Cardiac fibroblast (primary cell): ENCODE results near the gene RBM27.
A peak's percentile ranks its signal among the peaks of the same experiment; 100 is the strongest.

Source experiments
- DNase-seq, 2 donors: peaks; one replicate each; pipeline versions ENCODE4 v3.0.0 to v3.0.0-alpha.2; 2010; ENCODE audit warnings: low read depth in 2 of 2
- H3K4me3 ChIP-seq, 2 donors: replicated peaks in 1 of 2; 1 replicate in 1 of 2; 2 replicates in 1 of 2; pipeline ENCODE4 v1.5.1; 2011; ENCODE audit warnings: low read depth in 2 of 2, low read length in 2 of 2, mild to moderate bottlenecking in 2 of 2, moderate library complexity in 1 of 2
- TF ChIP-seq, protein P1 (sequence below): IDR thresholded peaks from one replicate; pipeline ENCODE4 v1.5.1; 2011; ENCODE audit warnings: low read depth, mild to moderate bottlenecking, low read length, inconsistent platforms

RBM27 gene

DNA sequence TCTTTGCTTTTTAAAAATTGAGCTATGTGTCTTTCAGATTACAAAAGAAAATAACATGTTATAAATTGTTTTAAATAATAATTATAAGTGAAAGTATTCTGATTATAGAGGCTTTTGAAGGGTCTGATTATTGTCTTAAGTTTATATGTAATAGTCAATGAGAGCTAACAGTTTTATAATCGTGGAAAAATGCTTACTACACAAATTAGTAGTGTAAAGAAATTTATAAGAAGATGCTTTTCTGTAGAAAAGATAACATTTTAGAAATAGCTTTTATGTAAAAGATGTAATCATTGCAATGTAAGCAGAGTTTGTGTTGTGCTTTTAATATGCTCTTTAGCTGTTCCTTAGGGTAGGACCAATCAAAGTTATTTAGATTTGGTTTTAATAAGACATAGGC is 18.6 kb downstream of the RBM27 start:
- TF ChIP-seq, protein P1, sequence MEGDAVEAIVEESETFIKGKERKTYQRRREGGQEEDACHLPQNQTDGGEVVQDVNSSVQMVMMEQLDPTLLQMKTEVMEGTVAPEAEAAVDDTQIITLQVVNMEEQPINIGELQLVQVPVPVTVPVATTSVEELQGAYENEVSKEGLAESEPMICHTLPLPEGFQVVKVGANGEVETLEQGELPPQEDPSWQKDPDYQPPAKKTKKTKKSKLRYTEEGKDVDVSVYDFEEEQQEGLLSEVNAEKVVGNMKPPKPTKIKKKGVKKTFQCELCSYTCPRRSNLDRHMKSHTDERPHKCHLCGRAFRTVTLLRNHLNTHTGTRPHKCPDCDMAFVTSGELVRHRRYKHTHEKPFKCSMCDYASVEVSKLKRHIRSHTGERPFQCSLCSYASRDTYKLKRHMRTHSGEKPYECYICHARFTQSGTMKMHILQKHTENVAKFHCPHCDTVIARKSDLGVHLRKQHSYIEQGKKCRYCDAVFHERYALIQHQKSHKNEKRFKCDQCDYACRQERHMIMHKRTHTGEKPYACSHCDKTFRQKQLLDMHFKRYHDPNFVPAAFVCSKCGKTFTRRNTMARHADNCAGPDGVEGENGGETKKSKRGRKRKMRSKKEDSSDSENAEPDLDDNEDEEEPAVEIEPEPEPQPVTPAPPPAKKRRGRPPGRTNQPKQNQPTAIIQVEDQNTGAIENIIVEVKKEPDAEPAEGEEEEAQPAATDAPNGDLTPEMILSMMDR, result no peak
- no peak overlapping the region for H3K4me3 ChIP-seq
- no peak for DNase-seq

DNA sequence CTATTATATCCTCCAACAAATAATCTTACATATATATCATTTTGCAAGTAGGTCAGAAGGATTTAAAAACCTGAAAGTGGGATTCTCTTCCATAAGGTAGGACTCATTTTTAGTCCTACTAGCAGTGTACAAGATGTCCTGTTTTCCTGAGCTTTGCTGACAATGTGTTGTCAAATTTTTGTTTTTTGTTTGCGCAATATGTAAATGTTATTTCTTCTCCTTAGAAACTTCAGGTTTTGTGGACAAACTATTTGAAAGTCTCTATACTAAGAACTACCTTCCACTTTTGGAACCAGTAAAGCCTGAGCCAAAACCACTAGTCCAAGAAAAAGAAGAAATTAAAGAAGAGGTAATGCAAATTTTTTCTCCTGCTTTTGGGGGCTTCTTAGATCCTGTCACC is 19.8 kb downstream of the RBM27 start:
- TF ChIP-seq, protein P1, result no peak
- no peak for DNase-seq
- no peak overlapping the region for H3K4me3 ChIP-seq

DNA sequence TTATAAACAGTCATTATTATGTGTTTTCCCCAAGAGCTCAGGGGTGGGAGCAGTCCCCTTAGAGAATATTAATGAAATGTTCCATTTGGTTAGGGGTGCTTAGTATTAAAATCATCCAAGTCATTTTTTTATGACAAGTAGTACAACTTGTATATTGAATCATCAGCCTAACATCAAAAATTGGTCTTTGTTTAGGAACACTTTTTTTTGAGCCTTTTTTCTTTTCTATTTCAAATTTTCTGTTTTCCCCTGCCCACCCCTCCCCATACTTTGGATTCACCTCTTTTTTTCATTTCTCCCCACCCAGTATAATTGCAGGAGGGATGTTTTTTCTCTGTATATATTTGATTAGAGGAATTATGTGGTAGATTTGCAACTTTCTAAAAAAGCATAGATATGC is 25.8 kb downstream of the RBM27 start:
- DNase-seq, result no peak
- TF ChIP-seq, protein P1, result no peak

DNA sequence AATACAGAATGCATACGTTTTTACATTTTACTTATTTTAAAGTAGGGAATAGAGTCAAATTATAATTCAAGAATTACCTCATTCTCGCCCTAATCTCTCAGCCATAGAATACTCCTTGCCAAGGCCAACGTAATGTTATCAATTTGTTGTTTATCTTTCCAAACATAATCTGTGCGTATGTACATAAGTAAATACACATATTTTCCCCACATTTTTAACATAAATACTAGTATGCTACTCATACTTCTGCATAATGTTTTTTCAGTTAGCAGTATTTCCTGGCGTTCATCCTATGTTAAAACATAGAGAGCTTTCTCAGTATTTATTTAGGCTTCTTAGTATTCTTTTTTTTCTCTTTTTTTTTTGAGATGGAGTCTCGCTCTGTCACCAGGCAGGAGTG is 28.8 kb downstream of the RBM27 start:
- no peak for DNase-seq
- H3K4me3 ChIP-seq, result no peak overlapping the region
- TF ChIP-seq, protein P1, result no peak

More for the DNA sequence above, 25.8 kb downstream of the RBM27 start:
- H3K4me3 ChIP-seq, result no peak overlapping the region

DNA sequence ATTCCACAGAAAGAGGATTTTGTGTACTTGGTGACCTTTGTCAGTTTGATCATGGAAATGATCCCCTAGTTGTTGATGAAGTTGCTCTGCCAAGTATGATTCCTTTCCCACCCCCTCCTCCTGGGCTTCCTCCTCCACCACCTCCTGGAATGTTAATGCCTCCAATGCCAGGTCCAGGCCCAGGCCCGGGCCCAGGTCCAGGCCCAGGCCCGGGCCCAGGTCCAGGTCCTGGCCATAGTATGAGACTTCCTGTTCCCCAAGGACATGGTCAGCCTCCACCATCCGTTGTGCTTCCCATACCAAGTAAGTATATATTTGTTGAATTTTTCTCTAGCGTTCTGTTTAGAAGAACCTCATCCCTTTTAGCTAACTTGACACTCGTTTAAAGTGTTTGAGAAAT is 30.0 kb downstream of the RBM27 start:
- DNase-seq, result peak in 1 of 2 donors; percentile 16
- H3K4me3 ChIP-seq, result no peak overlapping the region
- TF ChIP-seq, protein P1, result no peak

DNA sequence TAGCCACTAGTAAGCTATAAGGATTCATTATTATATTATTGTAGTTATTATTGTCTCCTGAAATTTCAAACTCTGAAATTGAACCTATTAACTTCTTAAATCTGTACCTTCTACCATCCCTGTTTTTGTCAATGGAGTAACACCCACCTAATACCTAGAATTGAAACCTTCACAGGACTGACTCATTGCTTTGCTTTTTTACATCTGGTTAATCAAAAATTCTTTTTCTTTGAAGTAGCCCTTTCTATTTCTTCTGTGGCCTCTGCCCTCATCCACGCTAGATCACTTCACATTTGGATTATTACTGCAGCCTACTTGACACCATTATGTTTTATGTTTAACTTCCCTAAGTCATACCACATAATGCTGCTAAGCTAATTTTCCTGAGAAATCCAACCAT is 35.6 kb downstream of the RBM27 start:
- TF ChIP-seq, protein P1, result no peak
- no peak for DNase-seq
- no peak overlapping the region for H3K4me3 ChIP-seq

DNA sequence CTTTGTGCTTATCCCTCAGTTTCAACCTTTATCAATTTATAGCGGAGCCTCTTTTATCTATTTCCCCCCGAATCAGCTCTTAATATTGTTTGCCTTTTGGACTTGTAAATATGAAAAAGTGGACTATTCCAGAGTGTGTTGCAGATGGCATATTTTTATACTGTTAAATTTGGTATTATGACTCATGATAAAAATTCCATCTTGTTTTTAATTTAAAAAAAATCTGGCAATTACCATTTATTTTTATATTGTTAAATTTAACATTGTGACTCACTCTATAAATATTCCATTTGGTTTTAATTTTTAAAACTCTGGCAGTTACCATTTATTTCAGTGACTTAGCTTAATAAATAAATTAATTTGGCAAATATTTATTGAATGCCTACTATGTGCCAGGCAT is 37.5 kb downstream of the RBM27 start:
- H3K4me3 ChIP-seq, result no peak overlapping the region
- TF ChIP-seq, protein P1, result no peak
- peak; percentile 2 to 13 for DNase-seq
